ENCODE results near the gene TCEAL4.
A peak's percentile ranks its signal among the peaks of the same experiment; 100 is the strongest.
"Not testable (repeated sequence)": the region's sequence is repeated elsewhere in the genome, so short reads cannot be mapped to it uniquely, and the experiment has no call there.

TCEAL4 gene

GRCh38 chrX:103573202-103573601 lies 12.1 kb upstream of the TCEAL4 start:
- POLR2A ChIA-PET = no interaction called here
- no peak overlapping the region for H3K4me3 ChIP-seq (ENCODE audit: low read depth, low read length)
- no peak for DNase-seq (ENCODE audit: low read depth, low spot score)
- CTCF ChIA-PET = no interaction called here
- no peak for TF ChIP-seq CTCF (IDR thresholded peaks at IDR 0.05; ENCODE audit: insufficient read depth, low read length, missing control alignments)

GRCh38 chrX:103584596-103584995 lies 719 bp upstream of the TCEAL4 start:
- H3K4me3 ChIP-seq (ENCODE audit: low read depth, low read length) = 0 out of 2 replicates have a peak overlapping the region, but pooled peaks have one; percentile 12
- ChIA-PET CTCF (no interaction called here), POLR2A (no interaction called here)
- no peak for TF ChIP-seq CTCF (IDR thresholded peaks at IDR 0.05; ENCODE audit: insufficient read depth, low read length, missing control alignments)
- DNase-seq (ENCODE audit: low read depth, low spot score) = no peak

GRCh38 chrX:103586314-103586646 lies 965 bp downstream of the TCEAL4 start:
- ChIA-PET CTCF (no interaction called here), POLR2A (no interaction called here)
- DNase-seq (ENCODE audit: low read depth, low spot score) = no peak
- peak overlapping the region; percentile 73 for H3K4me3 ChIP-seq (ENCODE audit: low read depth, low read length)
- TF ChIP-seq CTCF (IDR thresholded peaks at IDR 0.05; ENCODE audit: insufficient read depth, low read length, missing control alignments) = no peak

- H3K4me3 ChIP-seq (ENCODE audit: low read depth, low read length) = peak overlapping the region; percentile 73
- POLR2A ChIA-PET = no interaction called here
These were observed 1.3 kb downstream of the TCEAL4 start for GRCh38 chrX:103586659-103587058.

GRCh38 chrX:103592295-103592694 lies 7.0 kb downstream of the TCEAL4 start:
- POLR2A ChIA-PET; H3K4me3 ChIP-seq (ENCODE audit: low read depth, low read length); CTCF ChIA-PET; DNase-seq (ENCODE audit: low read depth, low spot score): not testable (repeated sequence)

More at GRCh38 chrX:103586659-103587058, 1.3 kb downstream of the TCEAL4 start:
- no peak for DNase-seq (ENCODE audit: low read depth, low spot score)
- no peak for TF ChIP-seq CTCF (IDR thresholded peaks at IDR 0.05; ENCODE audit: insufficient read depth, low read length, missing control alignments)
- CTCF ChIA-PET = no interaction called here

- CTCF ChIA-PET; H3K4me3 ChIP-seq (ENCODE audit: low read depth, low read length); DNase-seq (ENCODE audit: low read depth, low spot score); POLR2A ChIA-PET: not testable (repeated sequence)
These were observed 9.9 kb downstream of the TCEAL4 start for GRCh38 chrX:103595202-103595601.

GRCh38 chrX:103607364-103608305 lies 22.3 kb downstream of the TCEAL4 start, which contains the start of gene TCEAL3:
TSS of gene TCEAL3 (plus strand) at chrX:103607963. CDS start at chrX:103609065, 1,102 bp downstream.
- CTCF ChIA-PET = no interaction called here
- POLR2A ChIA-PET = interaction anchor here (0.7 kb wide), 1 partner anchor 9 kb away, joined by 3 read pairs; no protein-coding TSS in a partner anchor
- no peak for DNase-seq (ENCODE audit: low read depth, low spot score)
- H3K4me3 ChIP-seq (ENCODE audit: low read depth, low read length) = peak within 1 kb of the TSS; percentile 73
- no peak for TF ChIP-seq CTCF (IDR thresholded peaks at IDR 0.05; ENCODE audit: insufficient read depth, low read length, missing control alignments)
